ENCODE measurements around the gene AQP3.

DNA sequence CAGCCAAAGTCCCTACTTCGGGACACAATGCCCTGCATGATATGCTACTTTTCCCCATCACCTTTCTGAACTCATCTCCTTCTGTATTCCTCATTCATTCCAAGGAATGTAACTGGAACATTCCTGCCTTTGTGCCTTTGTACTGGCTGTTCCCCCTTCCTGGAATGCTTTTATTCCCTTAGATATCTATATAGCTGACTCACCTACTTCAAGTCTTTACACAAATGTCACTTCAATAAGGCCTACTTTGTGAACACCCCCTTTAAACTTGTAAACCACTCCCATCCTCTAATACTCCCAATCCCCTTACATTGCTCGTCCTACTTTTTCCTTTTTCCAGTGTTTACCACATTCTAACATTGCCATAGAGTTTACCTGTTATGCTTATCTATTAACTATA is 24.0 kb upstream of the AQP3 start:
- TF ChIP-seq EZH2 (IDR thresholded peaks at IDR 0.05; ENCODE audit: borderline replicate concordance, low read depth, low read length, severe bottlenecking): no peak
- TF ChIP-seq CTCF (IDR thresholded peaks at IDR 0.05; ENCODE audit: borderline replicate concordance, extremely low read depth, low read length, poor library complexity, severe bottlenecking): no peak

Measured in DND-41 (cell line).